H1 (cell line): ENCODE data around the gene PTGIS. TPM values are rescaled to one million over a fixed set of nuclear protein-coding genes. Genes with fewer than 3 reads are reported as not detected.

Source experiments
- CTCF ChIA-PET: fragments of 300-600 bp; sonication (Branson Sonifier 250); formaldehyde crosslinking; loops from one replicate; lab custom pipeline; 2021; ENCODE audit not compliant: partially characterized antibody; lab: Charles Lee
- POLR2A ChIA-PET: fragments of 300-600 bp; sonication (Branson Sonifier 250); formaldehyde crosslinking; loops from one replicate; lab custom pipeline; 2021; ENCODE audit warnings: inconsistent platforms; ENCODE audit not compliant: partially characterized antibody; lab: Charles Lee
- DNase-seq, 2 experiments: peaks; one replicate each; pipeline versions ENCODE4 v3.0.0 to v3.0.0-alpha.2; 2010 to 2022; ENCODE audit warnings: low spot score in 2 of 2, low read depth in 1 of 2, mixed read lengths in 1 of 2
- FAIRE-seq: peaks from 2 replicates; lab custom pipeline; 2011; peaks lifted over from hg19 to GRCh38; lab: Jason Lieb, UNC
- H2AFZ ChIP-seq: 2 replicates; pipeline ENCODE4 v1.8.1; 2012; ENCODE audit warnings: low read length, inconsistent platforms
- H2AK5ac ChIP-seq: 2 replicates; pipeline ENCODE4 v1.6.1; 2013; ENCODE audit warnings: low read depth, low read length
- H2BK120ac ChIP-seq: replicated peaks from 2 replicates; pipeline ENCODE3; 2013; ENCODE audit warnings: low read depth, low read length, inconsistent platforms
- H2BK12ac ChIP-seq: 2 replicates; pipeline ENCODE4 v1.6.1; 2013; ENCODE audit warnings: low read depth, low read length
- H2BK15ac ChIP-seq: 2 replicates; pipeline ENCODE4 v1.6.1; 2013; ENCODE audit warnings: low read length
- H2BK20ac ChIP-seq: 2 replicates; pipeline ENCODE4 v1.6.1; 2013; ENCODE audit warnings: low read length
- H2BK5ac ChIP-seq: 2 replicates; pipeline ENCODE4 v1.6.1; 2013; ENCODE audit warnings: low read depth, low read length
- H3K14ac ChIP-seq: 2 replicates; pipeline ENCODE4 v1.6.1; 2013; ENCODE audit warnings: inconsistent platforms; ENCODE audit not compliant: insufficient read length
- H3K18ac ChIP-seq: 2 replicates; pipeline ENCODE4 v1.6.1; 2013; ENCODE audit warnings: low read length; ENCODE audit errors: extremely low read depth
- H3K23ac ChIP-seq: 2 replicates; pipeline ENCODE4 v1.6.1; 2013; ENCODE audit warnings: inconsistent platforms; ENCODE audit not compliant: insufficient read length
- H3K23me2 ChIP-seq: 2 replicates; pipeline ENCODE4 v1.6.1; 2013; ENCODE audit warnings: low read depth, low read length
- H3K27ac ChIP-seq: 2 replicates; pipeline ENCODE4 v1.6.1; 2011; ENCODE audit warnings: low read depth, low read length, inconsistent platforms
- H3K27me3 ChIP-seq, 4 experiments: replicated peaks in 1 of 4; 1 replicate in 1 of 4; 2 replicates in 3 of 4; pipeline versions ENCODE4 v1.6.1 to v1.8.1; 2011 to 2013; ENCODE audit warnings: low read length in 3 of 4, mild to moderate bottlenecking in 3 of 4, inconsistent platforms in 2 of 4, mixed read lengths in 2 of 4, moderate library complexity in 1 of 4; ENCODE audit not compliant: control insufficient read depth in 3 of 4, insufficient read depth in 3 of 4; ENCODE audit errors: extremely low read depth in 1 of 4
- H3K36me3 ChIP-seq, 4 experiments: 2 replicates each; pipeline versions ENCODE4 v1.6.1 to v1.8.1; 2011 to 2013; ENCODE audit warnings: mild to moderate bottlenecking in 4 of 4, low read length in 3 of 4, moderate library complexity in 2 of 4, control low read depth in 1 of 4, inconsistent platforms in 1 of 4; ENCODE audit not compliant: insufficient read depth in 4 of 4, control insufficient read depth in 2 of 4
- H3K4ac ChIP-seq: replicated peaks from 2 replicates; pipeline ENCODE3; 2013; ENCODE audit warnings: low read length, low read depth, mixed read lengths, inconsistent platforms; ENCODE audit not compliant: insufficient read length
- H3K4me1 ChIP-seq, 4 experiments: replicated peaks in 1 of 4; 1 replicate in 1 of 4; 2 replicates in 3 of 4; pipeline versions ENCODE4 v1.6.1 to v1.8.1; 2011 to 2013; ENCODE audit warnings: low read length in 3 of 4, inconsistent platforms in 2 of 4, mixed read lengths in 1 of 4; ENCODE audit not compliant: insufficient read depth in 4 of 4, control insufficient read depth in 3 of 4
- H3K4me2 ChIP-seq, 2 experiments: 2 replicates each; pipeline versions ENCODE4 v1.6.1 to v1.8.1; 2011 to 2013; ENCODE audit warnings: low read depth in 2 of 2, low read length in 2 of 2, control low read depth in 1 of 2, inconsistent platforms in 1 of 2, mild to moderate bottlenecking in 1 of 2; ENCODE audit not compliant: insufficient read depth in 1 of 2
- H3K4me3 ChIP-seq, 4 experiments: fragments of 200-600, 300-600 bp in 1 of 4; sonication (generic), shearing (Covaris generic), sonication (Bioruptor Twin) in 1 of 4; 2 replicates each; pipeline versions ENCODE4 v1.5.1 to v1.8.1; 2011 to 2016; ENCODE audit warnings: low read length in 4 of 4, low read depth in 3 of 4, control low read depth in 2 of 4, inconsistent platforms in 2 of 4, mild to moderate bottlenecking in 2 of 4, mixed read lengths in 1 of 4, moderate library complexity in 1 of 4; ENCODE audit not compliant: insufficient read depth in 2 of 4; ENCODE audit errors: extremely low read depth in 1 of 4
- H3K56ac ChIP-seq: replicated peaks from 2 replicates; pipeline ENCODE3; 2013; ENCODE audit warnings: low read depth, mild to moderate bottlenecking, mixed read lengths, low read length, inconsistent platforms; ENCODE audit not compliant: insufficient read length
- H3K79me1 ChIP-seq: 2 replicates; pipeline ENCODE4 v1.6.1; 2013; ENCODE audit warnings: low read depth, low read length, control low read depth
- H3K79me2 ChIP-seq, 2 experiments: 2 replicates each; pipeline versions ENCODE4 v1.6.1 to v1.8.1; 2012 to 2013; ENCODE audit warnings: low read length in 2 of 2, mild to moderate bottlenecking in 2 of 2, inconsistent platforms in 1 of 2; ENCODE audit not compliant: insufficient read depth in 2 of 2, control insufficient read depth in 1 of 2
- H3K9ac ChIP-seq, 4 experiments: replicated peaks in 1 of 4; 1 replicate in 1 of 4; 2 replicates in 3 of 4; pipeline versions ENCODE4 v1.6.1 to v1.8.1; 2011 to 2013; ENCODE audit warnings: low read depth in 3 of 4, low read length in 3 of 4, control low read depth in 2 of 4, mild to moderate bottlenecking in 2 of 4, moderate library complexity in 2 of 4, inconsistent platforms in 1 of 4; ENCODE audit errors: extremely low read depth in 1 of 4
- H3K9me3 ChIP-seq, 2 experiments: 2 replicates each; pipeline versions ENCODE4 v1.6.1 to v1.8.1; 2012 to 2013; ENCODE audit warnings: mild to moderate bottlenecking in 2 of 2, moderate library complexity in 2 of 2, control low read depth in 1 of 2, inconsistent platforms in 1 of 2, low read depth in 1 of 2, low read length in 1 of 2, mixed read lengths in 1 of 2; ENCODE audit not compliant: insufficient read depth in 2 of 2
- H4K20me1 ChIP-seq, 2 experiments: replicated peaks in 1 of 2; 2 replicates each; pipeline versions ENCODE3 to v1.8.1; 2011 to 2013; ENCODE audit warnings: inconsistent platforms in 2 of 2, low read length in 2 of 2, mild to moderate bottlenecking in 1 of 2; ENCODE audit not compliant: insufficient read depth in 2 of 2, control insufficient read depth in 1 of 2
- H4K5ac ChIP-seq: 2 replicates; pipeline ENCODE4 v1.6.1; 2013; ENCODE audit warnings: low read length, low read depth, mixed read lengths, inconsistent platforms; ENCODE audit not compliant: insufficient read length
- H4K8ac ChIP-seq: 2 replicates; pipeline ENCODE4 v1.8.0; 2013; ENCODE audit warnings: mild to moderate bottlenecking, moderate library complexity, low read length, inconsistent platforms; ENCODE audit not compliant: insufficient read depth; ENCODE audit errors: extremely low read depth
- H4K91ac ChIP-seq: replicated peaks from 2 replicates; pipeline ENCODE3; 2013; ENCODE audit warnings: low read length, mixed read lengths, inconsistent platforms; ENCODE audit not compliant: insufficient read length
- ASH2L ChIP-seq: fragments of 200-600, 300-600 bp; sonication (generic); IDR thresholded peaks from one replicate; pipeline ENCODE4 v1.7.1; 2017; ENCODE audit warnings: low read length
- CHD2 ChIP-seq: IDR thresholded peaks from 2 replicates; pipeline ENCODE4 v1.6.1; 2012; ENCODE audit warnings: low read length, improper control_type of control experiment
- E2F6 ChIP-seq: IDR thresholded peaks from 2 replicates; pipeline ENCODE4 v1.6.1; 2012; ENCODE audit warnings: inconsistent platforms
- EGR1 ChIP-seq: IDR thresholded peaks from 2 replicates; pipeline ENCODE4 v1.6.1; 2011; ENCODE audit warnings: low read depth, low read length, borderline replicate concordance
- EP300 ChIP-seq, 2 experiments: IDR thresholded peaks; 1 replicate in 1 of 2; 2 replicates in 1 of 2; pipeline ENCODE4 v1.6.1; 2011 to 2012; ENCODE audit warnings: low read depth in 2 of 2, low read length in 2 of 2, mild to moderate bottlenecking in 2 of 2, borderline replicate concordance in 1 of 2, inconsistent platforms in 1 of 2, moderate library complexity in 1 of 2
- JUN ChIP-seq: IDR thresholded peaks from 2 replicates; pipeline ENCODE4 v1.6.1; 2011; ENCODE audit warnings: low read depth, mild to moderate bottlenecking, improper control_type of control experiment, low read length
- SAP30 ChIP-seq: fragments of 300-600 bp; sonication (generic); IDR thresholded peaks from 2 replicates; pipeline ENCODE4 v1.7.1; 2012; ENCODE audit warnings: low read length, moderate library complexity, mild to moderate bottlenecking, inconsistent platforms; ENCODE audit not compliant: insufficient read depth, insufficient replicate concordance
- YY1 ChIP-seq: IDR thresholded peaks from 2 replicates; pipeline ENCODE4 v1.6.1; 2011; ENCODE audit warnings: low read depth, mild to moderate bottlenecking, low read length
- WGBS, 2 experiments: shearing (Covaris generic) in 1 of 2; methylation state at CpG; one replicate each; pipeline versions ENCODE4 v1.1.6 to v1.1.7; 2013 to 2015; ENCODE audit warnings: low lambda C conversion rate in 2 of 2, mixed read lengths in 2 of 2, inconsistent platforms in 1 of 2, low coverage in 1 of 2, missing lambda C conversion rate in 1 of 2; ENCODE audit not compliant: insufficient replicate concordance in 2 of 2, insufficient coverage in 1 of 2, insufficient read length in 1 of 2; ENCODE audit errors: extremely low coverage in 1 of 2, missing lambda C conversion rate in 1 of 2; 5-methylcytosine and 5-hydroxymethylcytosine counted together
- polyA plus RNA-seq, 7 experiments: library from polyadenylated mRNA; depleted of rRNA in 3 of 7; stranded (reverse) in 5 of 7; unstranded in 2 of 7; fragments of >200 nt in 5 of 7; fragments of 200-250 nt in 2 of 7; gene quantifications; 1 replicate in 5 of 7; 2 replicates in 1 of 7; 4 replicates in 1 of 7; pipeline versions ENCODE4 v1.2.1 to v1.2.3, GENCODE V29; 2011 to 2013; ENCODE audit warnings: missing spikeins in 2 of 7, mixed read lengths in 2 of 7
- total RNA-seq: library from RNA; stranded (reverse); fragmentation: NEBNext Ultra II Directional; extraction: Animal tissue kit (Norgen Biotek cat#: 25700); gene quantifications from 2 replicates; pipeline ENCODE4 v1.2.1, GENCODE V29; 2021

PTGIS gene
- total and polyA plus RNA-seq, 2 of the 8 experiments (the other 6 are each of a cell fraction or from before 2014, with no cell fraction given), result 29.9 to 35.5 TPM

GRCh38 chr20:49511788-49512525 lies 56.0 kb downstream of the PTGIS start:
- Histone ChIP-seq H4K8ac (no peak overlapping the region), H3K36me3 (peaks cover 2 to 13% (median 6%) of the 10 kb centered on the region in 4 experiments; a peak in 6 of 8 replicates), H3K27ac (no peak overlapping the region), H3K23me2 (peaks cover 9% of the 10 kb centered on the region; the same call in 1 of the 2 replicates), H3K23ac (no peak overlapping the region), H3K14ac (no peak overlapping the region), H2BK12ac (no peak overlapping the region), H4K5ac (no peak overlapping the region), H3K27me3 (no peaks in the 10 kb centered on the region), H3K4ac (no peak overlapping the region), H3K56ac (no peak overlapping the region), H4K91ac (no peak overlapping the region), H3K4me3 (no peak overlapping the region), H3K79me2 (no peaks in the 10 kb centered on the region), H4K20me1 (peaks cover 0 to 9% of the 10 kb centered on the region in 2 experiments), H2AFZ (no peak overlapping the region), H3K9ac (no peak overlapping the region), H2BK120ac (no peak overlapping the region), H3K9me3 (no peaks in the 10 kb centered on the region), H3K79me1 (no peaks in the 10 kb centered on the region), H2BK15ac (no peak overlapping the region), H2AK5ac (no peak overlapping the region), H3K4me1 (no peaks in the 10 kb centered on the region), H2BK20ac (no peak overlapping the region), H2BK5ac (no peak overlapping the region), H3K18ac (no peak overlapping the region), H3K4me2 (no peak overlapping the region)
- FAIRE-seq (no peak), DNase-seq (no peak)
- TF ChIP-seq YY1 (no peak), E2F6 (no peak), ASH2L (no peak), EP300 (IDR thresholded peaks at IDR 0.05; ENCODE audit: borderline replicate concordance in 1 of 2, low read depth in 2 of 2, low read length in 2 of 2) (no peak), SAP30 (no peak), EGR1 (no peak), CHD2 (no peak), JUN (no peak)
- 84 to 100% methylated on average over 1 to 2 of the region's 2 CpGs for WGBS, 2 experiments
- ChIA-PET CTCF (interaction anchor here (0.8 to 8.1 kb wide), 5 partner anchors 10 to 175 kb away, joined by 3 to 88 read pairs (median 3); partner anchors contain the start of gene KCNB1), POLR2A (no interaction called here)
